Amniotic epithelial cell (primary cell): ENCODE measurements around the gene MDM2.

Experiments
- DNase-seq: peaks from one replicate; pipeline ENCODE4 v3.0.0-alpha.2; 2010; ENCODE audit warnings: low read depth

MDM2 gene

GRCh38 chr12:68878846-68879245, 70.9 kb downstream of the MDM2 start:
- no peak for DNase-seq

DNA sequence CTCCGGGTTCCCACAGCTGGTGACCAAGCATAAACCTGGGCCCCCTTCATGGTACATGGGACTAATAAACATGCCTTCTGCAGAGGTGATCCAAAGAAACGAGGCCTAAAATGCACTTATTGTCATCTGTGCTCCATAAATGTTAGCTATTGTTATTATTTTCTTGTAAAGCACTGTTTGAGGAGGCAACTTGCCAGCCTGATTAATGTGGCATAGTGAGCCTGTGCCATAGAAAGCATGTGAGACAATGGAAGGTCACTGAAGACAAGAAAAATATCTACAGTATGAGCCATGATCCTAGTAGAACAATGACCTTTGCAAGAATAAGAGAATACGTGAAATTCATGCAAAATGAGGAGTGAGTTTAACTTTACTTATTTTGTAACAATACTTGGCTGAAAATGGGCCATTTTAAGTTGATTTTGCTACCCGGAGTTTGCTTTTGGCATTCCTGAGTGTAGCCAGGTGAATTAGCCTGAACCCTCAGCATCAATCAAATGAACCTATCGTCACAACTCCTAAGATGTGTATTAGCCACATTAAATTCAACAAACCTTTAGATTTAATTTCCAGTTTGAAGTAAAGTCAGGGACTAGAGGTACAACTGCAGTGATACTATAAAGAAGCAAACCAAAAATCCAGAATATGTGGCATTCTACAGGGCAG, 72.8 kb downstream of the MDM2 start:
- no peak for DNase-seq

DNA sequence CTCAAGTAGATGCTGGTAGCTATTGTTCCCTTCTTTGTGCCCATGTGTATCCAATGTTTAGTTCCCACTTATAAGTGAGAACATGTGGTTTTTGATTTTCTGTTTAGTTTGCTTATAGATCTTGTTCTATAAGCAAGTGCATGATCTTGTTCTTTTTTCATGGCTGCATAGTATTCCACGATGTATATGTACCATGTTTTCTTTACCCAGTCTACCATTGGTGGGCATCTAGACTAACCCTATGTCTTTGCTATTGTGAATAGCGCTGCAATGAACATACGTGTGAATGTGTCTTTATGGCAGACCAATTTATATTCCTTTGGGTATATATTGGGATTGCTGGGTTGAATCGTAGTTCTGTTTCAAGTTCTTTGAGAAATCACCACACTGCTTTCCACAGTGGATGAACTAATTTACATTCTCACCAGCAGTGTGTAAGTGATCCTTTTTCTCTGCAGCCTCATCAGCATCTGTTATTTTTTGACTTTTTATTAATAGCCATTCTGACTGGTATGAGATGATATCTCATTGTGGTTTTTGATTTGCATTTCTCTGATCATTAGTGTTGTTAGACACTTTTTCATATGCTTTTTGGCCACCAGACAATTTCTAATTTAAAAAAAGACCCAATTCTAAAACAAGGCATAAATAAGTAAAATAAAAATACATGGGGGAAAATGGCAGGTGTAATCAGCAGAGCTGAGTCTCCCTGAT, 74.4 kb downstream of the MDM2 start:
- DNase-seq = no peak

DNA sequence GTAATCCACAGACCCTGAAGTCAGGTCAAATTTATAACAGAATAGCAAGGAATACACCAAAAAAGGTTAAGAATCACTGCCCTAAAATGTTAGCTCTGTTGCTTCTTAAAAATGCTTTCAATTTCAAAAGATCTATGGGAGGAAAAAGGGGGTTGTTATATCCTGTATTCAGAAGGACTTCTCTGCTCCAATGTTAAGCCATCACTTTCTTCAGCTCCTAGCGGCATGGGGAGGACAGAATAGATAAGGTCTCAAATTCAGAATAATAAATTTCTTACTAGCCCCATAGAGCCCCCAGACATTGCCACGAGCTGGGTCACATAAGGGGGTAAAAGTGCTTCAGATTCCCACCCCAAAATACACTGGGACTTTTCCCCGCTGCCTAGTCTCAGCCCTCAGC, 75.2 kb downstream of the MDM2 start:
- no peak for DNase-seq

DNA sequence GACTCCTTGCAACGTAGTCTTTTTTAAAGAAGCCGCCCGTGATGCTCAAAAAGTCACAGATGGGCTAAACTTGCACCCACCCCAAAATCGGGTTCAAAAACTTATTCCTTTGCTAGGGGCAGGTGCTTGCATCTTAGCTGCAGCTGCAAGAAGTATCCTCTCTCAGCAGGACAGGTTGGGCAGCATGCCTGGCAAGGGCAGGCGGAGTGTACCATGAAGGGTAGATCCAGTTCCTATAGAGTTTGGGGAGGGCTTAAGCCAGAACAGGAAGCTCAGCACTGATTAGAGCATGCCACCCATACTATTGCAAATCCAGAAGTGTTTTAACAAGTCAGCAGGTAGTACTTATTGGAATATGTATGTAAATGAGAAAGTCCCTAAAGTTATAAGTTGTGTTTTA, 76.3 kb downstream of the MDM2 start:
- DNase-seq = no peak

GRCh38 chr12:68885381-68885780, 77.4 kb downstream of the MDM2 start:
- DNase-seq = no peak

DNA sequence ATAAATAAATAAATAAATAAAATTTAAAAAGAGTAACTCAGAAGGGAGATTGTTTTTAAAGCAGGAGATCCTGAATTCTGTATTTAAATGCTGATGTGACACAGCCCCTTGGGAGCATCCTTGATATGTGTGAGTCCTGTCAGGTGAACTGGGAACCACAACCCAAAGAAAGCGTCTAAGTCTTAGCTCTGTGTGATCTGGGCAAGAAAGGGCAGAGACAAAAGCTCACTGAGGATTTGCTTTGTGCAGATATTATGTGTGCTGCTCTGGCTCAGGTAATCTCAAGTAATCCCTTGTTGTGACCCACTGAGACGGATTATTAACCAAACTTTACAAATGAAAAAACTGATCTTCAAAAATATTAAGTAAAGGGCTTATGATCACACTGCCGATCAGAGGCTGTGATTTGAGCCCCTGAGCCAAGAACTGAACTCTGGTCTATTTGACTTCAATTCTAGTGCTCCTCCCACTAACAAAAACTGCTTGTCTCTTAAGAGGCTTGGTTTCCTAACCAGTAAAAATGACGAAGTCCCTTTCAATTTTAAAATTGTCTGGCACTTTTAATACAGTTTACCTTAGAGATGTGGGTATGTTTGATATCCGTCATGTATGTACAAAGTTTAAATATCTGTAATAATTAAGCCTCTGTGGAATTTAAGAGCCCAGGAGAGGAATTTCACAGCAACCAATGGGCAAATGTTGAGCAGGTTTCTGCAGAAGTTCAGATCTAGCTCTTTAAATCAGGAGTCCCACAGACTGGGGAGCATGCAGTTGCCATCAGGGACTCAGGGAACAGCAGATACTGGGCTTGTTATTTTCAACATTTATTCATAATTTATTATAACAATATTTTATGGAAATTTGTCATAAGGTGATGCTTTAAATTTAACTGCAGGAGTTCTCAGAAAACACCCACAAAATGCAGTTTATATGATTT, 78.9 kb downstream of the MDM2 start:
- no peak for DNase-seq

GRCh38 chr12:68887641-68888040, 79.7 kb downstream of the MDM2 start:
- no peak for DNase-seq

- DNase-seq = no peak
These were observed 80.3 kb downstream of the MDM2 start for GRCh38 chr12:68888243-68888642.

- DNase-seq = no peak
These were observed 82.7 kb downstream of the MDM2 start for GRCh38 chr12:68890701-68891113.

GRCh38 chr12:68891141-68891540, 83.2 kb downstream of the MDM2 start:
- no peak for DNase-seq

DNA sequence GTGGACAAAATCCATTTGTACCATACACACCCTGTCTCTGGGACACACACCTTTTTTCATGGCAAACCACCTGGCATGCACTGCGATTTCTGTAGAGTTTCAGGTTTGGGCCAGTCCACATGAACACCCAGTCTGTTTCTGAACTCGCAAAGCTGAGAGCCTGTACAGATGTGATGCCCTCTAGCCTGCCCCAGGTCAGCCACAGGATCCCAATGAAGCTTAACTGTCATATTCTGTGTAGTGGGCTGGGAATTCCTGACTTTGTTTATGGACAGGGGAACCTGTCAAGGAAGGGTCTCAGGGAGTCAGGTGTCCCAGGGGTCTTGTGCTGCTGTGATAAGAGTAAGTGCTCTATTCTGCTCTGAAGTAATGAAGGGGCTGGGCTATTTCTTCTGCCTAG, 85.2 kb downstream of the MDM2 start:
- DNase-seq = no peak

- DNase-seq = no peak
These were observed 85.8 kb downstream of the MDM2 start for GRCh38 chr12:68893741-68894140.

GRCh38 chr12:68894276-68894855, 86.4 kb downstream of the MDM2 start:
- DNase-seq = no peak

DNA sequence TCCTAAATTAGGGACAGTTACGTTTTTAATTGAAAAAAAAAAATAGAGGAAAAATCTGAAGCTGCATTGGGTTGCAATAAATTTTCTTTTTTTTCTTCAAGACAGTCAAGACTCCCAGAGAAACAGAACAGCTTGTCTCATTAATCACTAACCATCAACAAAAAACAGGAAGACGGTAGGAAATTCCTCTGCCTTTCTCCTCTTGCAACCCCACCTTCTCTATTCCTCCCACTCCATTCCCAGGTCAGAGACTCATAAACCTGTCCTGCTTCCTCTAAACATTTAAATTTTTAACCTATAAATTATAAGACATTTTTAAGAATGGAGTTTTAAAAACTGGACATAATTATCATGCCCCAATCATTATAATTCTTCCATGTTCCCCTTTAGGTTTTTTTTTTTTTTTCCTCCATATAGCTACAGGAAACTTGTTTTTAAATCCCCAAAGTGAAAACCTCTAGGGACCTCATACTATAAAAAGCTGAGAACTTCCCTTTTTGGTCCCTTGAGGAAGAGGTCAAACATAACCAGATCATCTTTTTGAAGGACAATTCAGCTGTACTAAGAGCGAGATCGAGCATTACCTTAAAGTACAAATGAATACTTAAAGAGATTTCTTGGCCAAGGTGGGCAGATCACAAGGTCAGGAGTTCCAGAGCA, 89.0 kb downstream of the MDM2 start:
- DNase-seq = peak; percentile 67

- peak; percentile 90 for DNase-seq
These were observed 91.3 kb downstream of the MDM2 start for GRCh38 chr12:68899251-68899771.

DNA sequence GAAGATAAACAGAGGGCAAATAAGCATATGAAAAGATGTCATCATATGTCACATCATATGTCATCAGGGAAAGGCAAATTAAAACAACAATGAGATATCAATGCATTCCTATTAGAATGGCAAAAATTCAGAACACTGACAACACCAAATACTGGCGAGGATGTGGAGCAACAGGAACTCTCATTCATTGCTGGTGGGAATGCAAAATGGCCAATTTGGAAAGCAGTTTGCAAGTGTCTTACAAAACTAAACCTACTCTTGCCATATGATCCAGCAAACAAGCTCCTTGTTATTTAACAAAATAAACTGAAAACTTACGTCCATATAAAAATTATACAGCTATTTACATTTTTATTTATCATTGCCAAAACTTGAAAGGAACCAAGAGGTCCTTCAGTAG, 92.3 kb downstream of the MDM2 start:
- no peak for DNase-seq
